ENCODE results near the gene KANK4. TPM values are rescaled to one million over a fixed set of nuclear protein-coding genes. Genes with fewer than 3 reads are reported as not detected.
"Not testable (repeated sequence)": the region's sequence is repeated elsewhere in the genome, so short reads cannot be mapped to it uniquely, and the experiment has no call there.

The KANK4 gene
- polyA plus RNA-seq, 1 donor = 9.1 TPM

GRCh38 chr1:62235576-62235975, 83.7 kb downstream of the KANK4 start:
- no peak for DNase-seq

GRCh38 chr1:62234688-62235087, 84.5 kb downstream of the KANK4 start:
- no peak for DNase-seq

GRCh38 chr1:62233926-62234450, 85.2 kb downstream of the KANK4 start:
- DNase-seq = no peak

GRCh38 chr1:62232871-62233278, 86.4 kb downstream of the KANK4 start:
- DNase-seq = no peak

DNA sequence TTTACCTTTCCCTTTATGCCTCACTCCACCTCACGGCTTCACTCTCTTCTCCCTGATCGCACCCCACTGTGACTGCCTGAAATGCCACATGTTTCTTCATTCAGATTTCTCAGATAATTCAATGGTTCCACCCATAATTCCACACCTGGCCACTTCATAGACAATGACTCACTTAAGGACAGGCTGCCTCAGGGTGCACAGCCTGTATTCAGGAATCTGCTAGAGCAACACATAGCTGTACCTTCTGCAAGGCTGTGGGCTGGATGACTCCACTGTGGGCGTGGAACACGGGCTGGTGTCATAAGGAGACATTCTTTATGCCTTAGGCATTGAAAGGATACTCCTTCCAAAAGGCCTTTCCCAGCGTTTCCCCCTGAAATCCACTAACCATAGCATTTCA, 88.5 kb downstream of the KANK4 start:
- no peak for DNase-seq

GRCh38 chr1:62229932-62230331, 89.3 kb downstream of the KANK4 start:
- DNase-seq = no peak

- DNase-seq = no peak
Observed at GRCh38 chr1:62229468-62229867, 89.8 kb downstream of the KANK4 start.

DNA sequence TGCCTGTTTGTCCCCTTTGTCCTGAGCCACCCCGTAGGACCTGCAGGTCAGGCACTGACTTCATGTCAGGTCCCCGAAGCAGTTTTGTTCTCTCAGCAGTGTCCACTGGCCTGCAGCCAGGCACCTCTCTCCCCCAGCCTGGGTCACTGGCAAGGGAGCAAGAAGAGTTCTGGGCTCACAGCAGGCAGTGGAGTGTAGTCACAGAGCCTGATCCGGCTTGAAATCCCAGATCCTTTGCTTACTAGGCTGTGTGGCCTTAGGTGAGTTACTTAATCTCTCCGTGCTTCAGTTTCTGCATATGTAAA, 90.4 kb downstream of the KANK4 start:
- no peak for DNase-seq

GRCh38 chr1:62228136-62228882, 90.9 kb downstream of the KANK4 start:
- no peak for DNase-seq

DNA sequence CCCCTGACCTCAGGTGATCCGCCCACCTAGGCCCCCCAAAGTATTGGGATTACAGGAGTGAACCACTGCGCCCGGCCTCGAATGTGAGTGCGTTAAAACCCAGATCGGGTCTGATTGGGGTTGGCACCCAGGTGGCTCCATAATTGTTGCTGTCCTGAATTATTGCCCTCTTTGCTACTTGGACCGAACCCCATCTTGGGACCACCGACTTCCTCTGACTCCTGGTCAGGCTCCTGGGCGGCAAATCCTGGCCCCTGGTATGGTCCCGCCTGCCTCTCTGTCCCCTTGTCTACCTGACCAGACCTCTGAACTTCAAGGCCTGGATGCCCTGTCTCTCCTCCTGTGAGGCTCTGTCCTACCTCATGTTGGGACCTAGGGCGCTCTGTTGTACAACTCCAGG, 91.7 kb downstream of the KANK4 start:
- DNase-seq = no peak

- DNase-seq = no peak
Observed at GRCh38 chr1:62224182-62224581, 95.1 kb downstream of the KANK4 start.

GRCh38 chr1:62222321-62222720, 96.9 kb downstream of the KANK4 start:
- DNase-seq = no peak

DNA sequence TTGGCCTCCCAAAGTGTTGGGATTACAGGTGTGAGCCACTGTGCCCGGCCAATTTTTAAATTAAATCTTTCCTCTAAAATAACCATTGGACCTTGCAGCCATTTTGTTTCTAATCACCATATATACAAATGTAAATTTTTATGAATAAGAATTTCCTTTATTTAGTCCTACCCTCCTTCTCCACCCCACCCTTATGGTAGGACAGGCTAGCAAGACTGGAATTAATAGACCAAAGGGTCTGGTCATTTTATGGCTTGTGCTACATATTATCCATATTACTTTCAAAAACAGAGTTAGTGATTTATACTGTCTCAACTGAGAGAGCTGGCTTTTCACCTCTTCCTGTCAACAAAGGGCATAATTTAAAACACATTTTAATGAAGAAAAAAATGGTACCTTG, 98.1 kb downstream of the KANK4 start:
- DNase-seq = no peak

- not testable (repeated sequence) for DNase-seq
Observed at GRCh38 chr1:62220456-62220855, 98.8 kb downstream of the KANK4 start.

- no peak for DNase-seq
Observed at GRCh38 chr1:62218604-62219003, 100.6 kb downstream of the KANK4 start.

DNA sequence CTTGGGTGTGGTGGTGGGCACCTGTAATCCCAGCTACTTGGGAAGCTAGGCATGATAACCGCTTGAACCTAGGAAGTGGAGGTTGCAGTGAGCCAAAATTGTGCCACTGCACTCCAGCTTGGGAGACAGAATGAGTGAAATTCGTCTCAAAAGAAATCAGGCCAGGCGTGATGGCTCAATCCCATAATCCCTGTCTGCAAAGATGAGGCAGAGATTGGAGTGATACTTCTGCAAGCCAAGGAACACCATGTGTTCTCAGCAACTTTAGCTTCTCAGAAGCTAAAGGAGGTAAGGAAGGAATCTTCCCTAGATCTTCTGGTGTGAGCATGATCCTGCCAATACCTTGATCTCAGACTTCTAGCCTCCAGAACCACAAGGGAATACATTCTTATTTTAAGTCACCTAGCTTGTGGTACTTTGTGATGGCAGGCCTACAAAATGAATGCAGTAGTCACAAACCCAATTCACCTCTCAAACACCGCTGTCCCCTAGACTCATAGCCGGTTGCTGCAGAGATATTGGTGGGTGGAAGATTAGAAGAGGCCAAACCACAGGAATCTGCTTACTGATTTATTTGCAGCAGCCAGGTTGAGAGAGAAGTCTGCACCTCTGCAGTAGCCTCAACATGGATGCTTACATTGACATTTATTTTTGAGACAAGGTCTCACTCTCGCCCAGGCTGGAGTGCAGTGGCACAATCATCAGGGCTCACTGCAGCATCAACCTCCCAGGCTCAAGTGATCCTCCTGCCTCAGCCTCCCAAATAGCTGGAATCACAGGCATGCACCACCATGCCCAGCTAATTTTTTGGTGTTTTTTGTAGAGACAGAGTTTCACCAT, 105.9 kb downstream of the KANK4 start:
- DNase-seq = no peak

GRCh38 chr1:62212411-62212810, 106.8 kb downstream of the KANK4 start:
- DNase-seq = no peak

DNA sequence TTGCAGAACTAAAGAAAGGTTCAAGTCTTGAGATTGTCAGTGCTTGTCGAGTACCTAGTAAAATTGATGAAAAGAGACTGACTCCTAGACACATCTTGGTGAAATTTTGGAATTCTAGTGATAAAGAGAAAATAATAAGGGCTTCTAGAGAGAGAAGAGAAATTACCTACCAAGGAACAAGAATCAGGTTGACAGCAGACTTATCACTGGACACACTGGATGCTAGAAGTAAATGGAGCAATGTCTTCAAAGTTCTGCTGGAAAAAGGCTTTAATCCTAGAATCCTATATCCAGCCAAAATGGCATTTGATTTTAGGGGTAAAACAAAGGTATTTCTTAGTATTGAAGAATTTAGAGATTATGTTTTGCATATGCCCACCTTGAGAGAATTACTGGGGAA, 108.3 kb downstream of the KANK4 start:
- DNase-seq = no peak

GRCh38 chr1:62209931-62210595, 109.2 kb downstream of the KANK4 start:
- DNase-seq = no peak

GRCh38 chr1:62208970-62209369, 110.3 kb downstream of the KANK4 start:
- no peak for DNase-seq

GRCh38 chr1:62208087-62208486, 111.1 kb downstream of the KANK4 start:
- no peak for DNase-seq

- DNase-seq = no peak
Observed at GRCh38 chr1:62207187-62207586, 112.0 kb downstream of the KANK4 start.

DNA sequence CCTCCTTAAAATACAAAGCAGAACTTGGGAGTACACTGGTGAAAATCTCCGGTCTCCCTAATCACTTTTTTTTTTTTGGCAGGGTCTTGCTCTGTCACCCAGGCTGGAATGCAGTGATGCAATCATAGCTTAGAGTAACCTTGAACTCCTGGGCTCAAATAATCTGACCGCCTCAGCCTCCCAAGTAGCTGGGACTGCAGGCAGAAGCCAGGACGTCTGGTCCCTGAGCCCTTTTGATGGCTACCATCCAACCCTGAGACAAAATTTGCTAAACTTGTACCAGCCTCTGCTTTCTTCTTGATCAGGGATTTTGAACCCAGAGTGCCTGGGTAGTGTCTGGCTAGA, 120.5 kb downstream of the KANK4 start:
- no peak for DNase-seq

Data from hindlimb muscle (tissue), 1 donor.